Subcutaneous abdominal adipose tissue (tissue), 5 donors: Measurements from ENCODE around the gene ZNF394.
"Not testable (repeated sequence)": the region's sequence is repeated elsewhere in the genome, so short reads cannot be mapped to it uniquely, and the experiment has no call there.

ENCODE experiments used
- H3K27ac ChIP-seq: one replicate; pipeline ENCODE4 v1.7.0; 2013; ENCODE audit warnings: low read depth, mild to moderate bottlenecking, inconsistent platforms, low read length, moderate library complexity
- H3K27me3 ChIP-seq, 5 donors: one replicate each; pipeline ENCODE4 v1.7.0; 2013; ENCODE audit warnings: low read length in 5 of 5, inconsistent platforms in 1 of 5; ENCODE audit not compliant: control insufficient read depth in 5 of 5, insufficient read depth in 4 of 5
- H3K36me3 ChIP-seq, 5 donors: one replicate each; pipeline ENCODE4 v1.7.0; 2013; ENCODE audit warnings: low read length in 5 of 5; ENCODE audit not compliant: control insufficient read depth in 5 of 5, insufficient read depth in 5 of 5
- H3K4me1 ChIP-seq, 5 donors: one replicate each; pipeline ENCODE4 v1.7.0; 2013; ENCODE audit warnings: low read length in 5 of 5, mild to moderate bottlenecking in 3 of 5, moderate library complexity in 1 of 5; ENCODE audit not compliant: control insufficient read depth in 5 of 5, insufficient read depth in 5 of 5
- H3K4me3 ChIP-seq, 5 donors: one replicate each; pipeline ENCODE4 v1.7.0; 2013; ENCODE audit warnings: low read length in 5 of 5, low read depth in 1 of 5
- H3K9ac ChIP-seq, 5 donors: one replicate each; pipeline ENCODE4 v1.7.0; 2013; ENCODE audit warnings: low read length in 5 of 5, mild to moderate bottlenecking in 4 of 5, moderate library complexity in 3 of 5
- H3K9me3 ChIP-seq, 5 donors: one replicate each; pipeline ENCODE4 v1.7.0; 2013; ENCODE audit warnings: low read length in 5 of 5; ENCODE audit not compliant: control insufficient read depth in 5 of 5
- donor health status: healthy.
- donor health status: healthy.
- donor health status: healthy.
- donor health status: healthy.
- donor health status: healthy.

The ZNF394 gene

GRCh38 chr7:99499721-99500636 is at the start of gene ZNF394:
Gene ZNF394 (minus strand): TSS chr7:99500281. CDS start chr7:99500093, 188 bp downstream.
- H3K27me3 ChIP-seq, result no peaks in the 10 kb centered on the region

GRCh38 chr7:99549545-99549944 is 49.5 kb upstream of the ZNF394 start:
- H3K27me3 ChIP-seq, H3K4me3 ChIP-seq, H3K27ac ChIP-seq, H3K9me3 ChIP-seq, H3K9ac ChIP-seq: not testable (repeated sequence)
- Histone ChIP-seq H3K36me3 (peaks cover 10 to 21% (median 16%) of the 10 kb centered on the region in 5 donors), H3K4me1 (peaks cover 0 to 22% (median 16%) of the 10 kb centered on the region in 5 donors)

More at GRCh38 chr7:99499721-99500636, at the start of gene ZNF394:
- Histone ChIP-seq H3K4me1 (peaks cover 12 to 37% (median 36%) of the 10 kb centered on the region in 5 donors), H3K9me3 (no peaks in the 10 kb centered on the region), H3K27ac (peak within 1 kb of the TSS; percentile 95), H3K36me3 (peaks cover 5 to 17% (median 7%) of the 10 kb centered on the region in 5 donors), H3K9ac (peak within 1 kb of the TSS; percentile 88 to 97 (median 96)), H3K4me3 (peak within 1 kb of the TSS; percentile 86 to 100 (median 98))

- peaks cover 5 to 25% (median 22%) of the 10 kb centered on the region in 5 donors for H3K9me3 ChIP-seq
- not testable (repeated sequence) for H3K4me1 ChIP-seq
Observed at GRCh38 chr7:99545308-99545707, 45.2 kb upstream of the ZNF394 start.

GRCh38 chr7:99543916-99544315 is 43.8 kb upstream of the ZNF394 start:
- H3K4me1 ChIP-seq, result no peaks in the 10 kb centered on the region
- no peak overlapping the region for H3K9ac ChIP-seq
- H3K36me3 ChIP-seq, result peaks cover 8 to 18% (median 15%) of the 10 kb centered on the region in 5 donors
- H3K4me3 ChIP-seq, result no peak overlapping the region
- H3K9me3 ChIP-seq, result peaks cover 7 to 36% (median 27%) of the 10 kb centered on the region in 5 donors
- no peaks in the 10 kb centered on the region for H3K27me3 ChIP-seq
- no peak overlapping the region for H3K27ac ChIP-seq

More at GRCh38 chr7:99545308-99545707, 45.2 kb upstream of the ZNF394 start:
- H3K27ac ChIP-seq, H3K27me3 ChIP-seq, H3K4me3 ChIP-seq, H3K9ac ChIP-seq: not testable (repeated sequence)
- peaks cover 8 to 18% (median 15%) of the 10 kb centered on the region in 5 donors for H3K36me3 ChIP-seq

GRCh38 chr7:99543081-99543671 is 43.1 kb upstream of the ZNF394 start:
- H3K36me3 ChIP-seq, result peaks cover 7 to 14% (median 12%) of the 10 kb centered on the region in 5 donors
- no peak overlapping the region for H3K27ac ChIP-seq
- no peak overlapping the region for H3K9ac ChIP-seq
- H3K4me1 ChIP-seq, result no peaks in the 10 kb centered on the region
- H3K9me3 ChIP-seq, result peaks cover 7 to 39% (median 30%) of the 10 kb centered on the region in 5 donors
- H3K27me3 ChIP-seq, result no peaks in the 10 kb centered on the region
- no peak overlapping the region for H3K4me3 ChIP-seq

GRCh38 chr7:99541212-99541611 is 41.1 kb upstream of the ZNF394 start:
- Histone ChIP-seq H3K4me3 (no peak overlapping the region), H3K36me3 (peaks cover 0 to 4% (median 0%) of the 10 kb centered on the region in 5 donors), H3K27ac (no peak overlapping the region), H3K27me3 (no peaks in the 10 kb centered on the region), H3K4me1 (no peaks in the 10 kb centered on the region), H3K9ac (no peak overlapping the region), H3K9me3 (peaks cover 7 to 45% (median 31%) of the 10 kb centered on the region in 5 donors)

GRCh38 chr7:99540542-99540941 is 40.5 kb upstream of the ZNF394 start:
- H3K36me3 ChIP-seq, result peaks cover 0 to 4% (median 0%) of the 10 kb centered on the region in 5 donors
- peaks cover 7 to 45% (median 31%) of the 10 kb centered on the region in 5 donors for H3K9me3 ChIP-seq
- H3K27ac ChIP-seq, result no peak overlapping the region
- H3K9ac ChIP-seq, result no peak overlapping the region
- H3K4me1 ChIP-seq, result no peaks in the 10 kb centered on the region
- no peaks in the 10 kb centered on the region for H3K27me3 ChIP-seq
- H3K4me3 ChIP-seq, result peak overlapping the region in 3 of 5 donors; percentile 31 to 46 (median 40)

GRCh38 chr7:99539213-99539811 is 39.2 kb upstream of the ZNF394 start:
- Histone ChIP-seq H3K9me3 (peaks cover 7 to 52% (median 33%) of the 10 kb centered on the region in 5 donors), H3K27ac (no peak overlapping the region), H3K9ac (no peak overlapping the region), H3K36me3 (peaks cover 0 to 4% (median 0%) of the 10 kb centered on the region in 5 donors), H3K27me3 (no peaks in the 10 kb centered on the region), H3K4me1 (no peaks in the 10 kb centered on the region), H3K4me3 (no peak overlapping the region)

GRCh38 chr7:99535667-99536066 is 35.6 kb upstream of the ZNF394 start:
- Histone ChIP-seq H3K9me3 (peaks cover 21 to 67% (median 55%) of the 10 kb centered on the region in 5 donors), H3K27ac (no peak overlapping the region), H3K36me3 (peaks cover 16 to 25% (median 17%) of the 10 kb centered on the region in 5 donors), H3K27me3 (no peaks in the 10 kb centered on the region), H3K4me3 (no peak overlapping the region), H3K4me1 (peaks cover 0 to 3% (median 0%) of the 10 kb centered on the region in 5 donors), H3K9ac (no peak overlapping the region)
